Head of caudate nucleus (tissue), 42 donors: Measurements from ENCODE around the gene SYCP1.

Experiments
- DNase-seq, 42 donors: peaks; one replicate each; pipeline versions ENCODE4 v3.0.0 to v3.0.0-alpha.2; 2020 to 2021; ENCODE audit warnings: mixed read lengths in 7 of 42
- intact Hi-C: fragments of 100-400 bp; cut with DNase I; formaldehyde crosslinking; loops from one replicate; pipeline ENCODE4 v1.15.0; 2022

SYCP1 gene

DNA sequence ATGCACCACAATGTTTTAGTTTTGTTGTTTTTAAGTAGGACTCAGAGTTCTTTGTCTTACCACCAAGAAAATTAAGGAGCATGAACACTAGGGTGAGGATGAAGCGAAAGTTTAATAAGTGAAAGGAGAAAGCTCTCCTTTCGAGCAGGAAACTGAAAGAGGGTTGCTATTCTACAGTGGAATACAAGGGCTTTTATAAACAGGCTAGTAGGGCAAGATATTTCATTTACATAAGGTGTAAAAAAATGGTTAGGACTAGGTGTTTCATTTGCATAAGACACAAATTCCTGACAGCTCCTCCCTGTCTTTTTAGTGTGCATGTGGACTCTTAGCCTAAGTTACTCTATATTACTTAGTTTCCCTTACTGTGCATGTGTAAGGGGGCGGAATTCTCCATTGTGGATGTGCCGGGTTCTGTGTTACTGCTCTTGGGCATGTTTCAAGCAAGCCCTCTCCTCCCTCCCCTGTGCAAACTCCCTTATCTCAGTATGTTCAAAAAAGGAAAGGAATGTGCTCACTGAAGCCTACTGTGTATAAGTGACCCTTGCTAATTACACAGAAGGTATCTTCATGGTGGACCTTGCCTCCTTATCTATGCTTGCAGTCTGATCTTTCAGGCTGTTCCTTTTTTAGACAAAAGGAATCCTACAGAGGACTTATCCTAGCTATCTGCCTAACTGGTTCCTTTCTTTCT, 182.3 kb downstream of the SYCP1 start:
- intact Hi-C loops: no loop called here
- DNase-seq: no peak

DNA sequence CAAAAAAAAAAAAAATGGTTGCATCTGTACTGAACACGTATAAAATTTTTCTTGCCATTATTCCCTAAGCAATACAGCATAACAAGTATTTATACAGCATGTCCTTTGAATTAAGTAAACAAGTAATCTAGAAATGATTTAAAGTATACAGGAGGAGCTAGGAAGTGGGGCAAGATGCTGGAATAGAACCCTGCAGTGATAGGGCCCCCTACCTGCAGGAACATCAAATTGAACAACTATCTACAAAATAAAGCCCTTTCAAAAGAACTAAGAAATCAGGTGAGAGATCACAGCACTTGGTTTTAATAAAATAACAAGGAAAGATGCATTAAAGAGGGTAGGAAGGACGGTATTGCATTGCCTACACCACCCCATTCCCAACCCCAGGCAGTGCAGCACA, 185.8 kb downstream of the SYCP1 start:
- DNase-seq: no peak
- intact Hi-C loops: no loop called here

DNA sequence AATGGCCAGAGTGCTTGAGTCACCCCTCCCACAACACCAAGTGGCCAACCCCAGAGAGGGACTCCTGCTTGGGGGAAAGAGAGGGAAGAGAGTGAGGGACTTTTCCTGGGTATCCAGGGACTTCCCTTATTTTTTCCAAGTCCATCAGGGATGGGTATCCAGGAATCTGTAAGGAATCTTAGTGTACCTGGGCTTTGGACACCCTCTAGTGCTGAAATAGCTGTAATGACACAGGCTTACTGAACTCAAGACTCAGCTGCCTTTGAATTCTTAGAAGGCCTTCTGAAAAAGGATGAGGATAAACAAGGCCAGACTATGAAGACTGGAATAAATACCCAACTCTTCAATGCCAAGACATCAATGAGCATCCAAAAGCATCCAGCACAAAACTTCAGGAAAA, 187.0 kb downstream of the SYCP1 start:
- DNase-seq: no peak
- intact Hi-C loops: no loop called here
